Fibroblast of mammary gland (primary cell): ENCODE measurements around the gene PDE9A.
"Not testable (repeated sequence)": the region's sequence is repeated elsewhere in the genome, so short reads cannot be mapped to it uniquely, and the experiment has no call there.

Experiments used
- DNase-seq: peaks from one replicate; pipeline ENCODE4 v3.0.0-alpha.2; 2010; ENCODE audit warnings: low read depth
- H3K4me3 ChIP-seq: 2 replicates; pipeline ENCODE4 v1.5.1; 2011; ENCODE audit warnings: low read depth, mild to moderate bottlenecking, low read length, moderate library complexity; ENCODE audit not compliant: control insufficient read depth
- TF ChIP-seq, protein P1 (sequence below): conservative IDR thresholded peaks from 2 replicates; pipeline ENCODE4 v1.5.1; 2011; ENCODE audit warnings: low read depth, low read length, inconsistent platforms; ENCODE audit not compliant: control insufficient read depth, insufficient read depth

The PDE9A gene

DNA sequence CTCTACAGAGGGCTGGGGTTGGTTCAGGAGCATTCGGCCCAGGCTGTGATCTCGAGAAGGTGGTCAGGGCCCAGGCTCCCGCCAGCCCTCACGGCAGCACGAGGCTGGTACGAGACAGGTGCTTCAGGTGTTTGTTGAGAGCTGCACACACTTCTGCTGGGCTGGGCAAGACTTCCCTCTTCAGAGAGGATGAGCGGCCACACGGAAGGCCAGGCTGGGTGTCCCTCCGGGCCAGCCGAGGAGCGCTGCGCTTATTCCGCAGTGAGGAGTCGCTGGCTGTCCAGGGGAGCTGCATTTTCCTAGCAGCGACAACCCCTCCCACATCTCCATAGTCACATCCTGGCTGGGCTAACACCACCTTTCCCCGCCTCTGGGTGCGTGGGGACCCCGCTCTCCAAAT is 50.5 kb downstream of the PDE9A start:
- DNase-seq = no peak
- TF ChIP-seq, protein P1, sequence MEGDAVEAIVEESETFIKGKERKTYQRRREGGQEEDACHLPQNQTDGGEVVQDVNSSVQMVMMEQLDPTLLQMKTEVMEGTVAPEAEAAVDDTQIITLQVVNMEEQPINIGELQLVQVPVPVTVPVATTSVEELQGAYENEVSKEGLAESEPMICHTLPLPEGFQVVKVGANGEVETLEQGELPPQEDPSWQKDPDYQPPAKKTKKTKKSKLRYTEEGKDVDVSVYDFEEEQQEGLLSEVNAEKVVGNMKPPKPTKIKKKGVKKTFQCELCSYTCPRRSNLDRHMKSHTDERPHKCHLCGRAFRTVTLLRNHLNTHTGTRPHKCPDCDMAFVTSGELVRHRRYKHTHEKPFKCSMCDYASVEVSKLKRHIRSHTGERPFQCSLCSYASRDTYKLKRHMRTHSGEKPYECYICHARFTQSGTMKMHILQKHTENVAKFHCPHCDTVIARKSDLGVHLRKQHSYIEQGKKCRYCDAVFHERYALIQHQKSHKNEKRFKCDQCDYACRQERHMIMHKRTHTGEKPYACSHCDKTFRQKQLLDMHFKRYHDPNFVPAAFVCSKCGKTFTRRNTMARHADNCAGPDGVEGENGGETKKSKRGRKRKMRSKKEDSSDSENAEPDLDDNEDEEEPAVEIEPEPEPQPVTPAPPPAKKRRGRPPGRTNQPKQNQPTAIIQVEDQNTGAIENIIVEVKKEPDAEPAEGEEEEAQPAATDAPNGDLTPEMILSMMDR = no peak
- H3K4me3 ChIP-seq = no peak overlapping the region

DNA sequence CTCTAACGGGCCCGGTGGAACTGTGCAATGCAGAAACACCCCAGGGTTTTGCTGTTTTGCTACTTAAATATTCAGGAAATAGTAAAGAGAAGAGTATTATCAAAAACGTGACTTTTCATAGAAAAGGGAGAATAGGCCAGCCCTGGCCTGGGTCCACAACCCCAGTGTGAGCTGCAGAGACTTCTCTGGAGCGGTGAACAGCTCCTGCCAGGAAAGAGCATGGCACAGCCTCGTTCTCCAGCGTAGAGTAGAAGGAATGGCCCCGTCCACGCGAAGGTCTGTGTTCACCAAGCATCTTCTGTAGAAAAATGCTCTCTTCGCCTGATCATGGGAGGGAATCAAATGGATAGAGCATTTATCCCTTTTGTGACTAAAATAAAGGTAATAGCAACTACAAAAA is 51.4 kb downstream of the PDE9A start:
- no peak for DNase-seq
- TF ChIP-seq, protein P1 = no peak
- H3K4me3 ChIP-seq = no peak overlapping the region

DNA sequence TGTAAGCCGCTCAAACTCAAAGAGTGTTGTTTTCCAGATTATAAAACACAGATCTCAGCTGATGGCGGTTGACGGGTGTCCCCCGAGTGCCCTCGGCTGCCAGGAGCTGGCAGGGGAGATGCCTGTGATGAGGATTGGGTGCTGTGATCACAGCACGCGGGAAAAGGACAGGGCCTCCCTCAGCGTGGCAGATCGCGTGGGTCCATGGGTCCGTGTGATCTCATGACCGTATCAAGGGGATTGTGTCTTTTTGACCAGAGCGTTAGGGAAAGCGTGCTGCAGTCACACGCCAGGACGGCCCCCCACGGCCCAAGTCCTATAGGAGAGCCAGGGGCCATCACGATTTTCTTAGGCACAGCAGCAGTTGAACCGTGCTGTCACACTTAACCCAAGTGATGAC is 51.9 kb downstream of the PDE9A start:
- DNase-seq = no peak
- TF ChIP-seq, protein P1 = no peak
- no peak overlapping the region for H3K4me3 ChIP-seq

DNA sequence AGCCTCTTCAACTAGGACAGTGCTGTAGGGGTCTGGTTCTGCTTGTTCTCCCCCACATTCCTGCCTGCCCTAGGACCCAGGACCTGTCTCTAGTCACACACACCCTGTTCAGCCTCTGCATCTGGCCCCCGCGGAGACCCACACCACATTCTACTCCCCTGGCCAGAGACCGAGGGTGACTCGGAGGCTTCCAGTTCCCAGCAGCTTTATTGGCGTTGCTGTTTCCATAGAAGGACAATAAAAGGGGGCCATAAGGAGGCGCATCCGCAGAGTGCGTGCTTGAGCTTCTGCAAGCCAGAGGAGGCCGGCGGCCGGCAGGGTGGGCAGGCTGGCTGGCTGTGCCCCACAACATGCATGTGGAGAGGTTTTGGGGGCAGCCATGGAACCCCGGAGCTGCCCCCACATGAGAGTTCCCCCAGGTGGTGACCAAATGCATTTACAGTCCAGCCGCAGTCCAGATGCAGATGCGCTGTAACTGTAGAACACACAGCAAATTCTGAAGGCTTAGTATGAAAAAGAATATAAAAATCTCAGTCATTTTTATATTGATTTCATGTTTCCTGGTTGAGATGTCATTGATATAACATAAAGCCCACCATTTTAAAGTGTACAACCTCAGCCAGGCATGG is 52.4 kb downstream of the PDE9A start:
- no peak overlapping the region for H3K4me3 ChIP-seq
- TF ChIP-seq, protein P1 = no peak
- DNase-seq = no peak

DNA sequence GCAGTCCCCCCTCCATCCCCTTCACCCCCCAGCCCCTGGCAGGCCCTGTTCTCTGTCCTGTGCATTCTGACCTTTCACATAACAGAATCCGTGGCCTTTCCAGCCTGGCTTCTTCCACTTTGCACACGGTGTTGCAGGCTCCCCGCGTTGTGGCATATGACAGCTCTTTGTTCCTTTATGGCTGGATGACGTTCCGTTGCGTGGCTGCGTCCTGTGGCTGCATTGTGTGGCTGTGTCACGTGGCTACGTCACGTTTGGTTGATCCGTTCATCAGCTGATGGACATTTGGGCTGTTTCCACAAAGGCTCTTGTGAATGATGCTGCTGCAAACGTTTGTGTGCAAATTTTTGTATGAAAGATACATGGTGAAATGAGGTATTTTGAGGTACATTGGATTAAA is 53.3 kb downstream of the PDE9A start:
- TF ChIP-seq, protein P1 = no peak

DNA sequence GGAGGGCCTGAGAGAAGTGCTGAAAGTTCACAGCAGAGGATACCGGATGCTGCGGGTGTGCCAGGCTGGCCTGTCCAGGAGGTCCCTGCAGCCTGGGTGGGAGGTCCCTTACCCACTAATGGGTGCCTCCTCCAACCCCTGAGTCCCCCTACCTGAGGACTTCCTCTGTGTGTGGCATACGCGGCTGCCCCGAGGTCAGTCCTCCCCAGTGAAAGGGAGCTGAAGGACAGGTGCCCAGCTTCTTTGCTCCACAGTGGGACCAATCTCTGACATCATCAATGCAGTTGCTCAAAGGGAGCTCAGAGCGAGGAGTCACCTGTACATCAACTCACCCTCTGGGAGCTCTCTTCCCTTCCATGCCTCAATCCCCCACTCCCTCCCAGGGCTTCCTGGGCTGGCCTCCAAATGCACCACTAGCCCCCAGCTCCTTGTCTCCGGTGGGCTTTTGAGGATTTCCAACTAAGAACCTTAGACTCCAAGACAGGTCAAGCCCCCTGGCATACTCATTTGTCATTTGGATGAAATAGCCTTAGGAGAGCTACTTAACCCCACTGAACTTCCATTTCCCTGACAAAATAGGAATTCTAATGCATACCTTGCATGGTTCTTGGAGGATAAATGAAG is 53.9 kb downstream of the PDE9A start:
- TF ChIP-seq, protein P1 = no peak
- DNase-seq = no peak
- H3K4me3 ChIP-seq = no peak overlapping the region

More for the DNA sequence above, 53.3 kb downstream of the PDE9A start:
- H3K4me3 ChIP-seq = no peak overlapping the region
- DNase-seq = no peak

DNA sequence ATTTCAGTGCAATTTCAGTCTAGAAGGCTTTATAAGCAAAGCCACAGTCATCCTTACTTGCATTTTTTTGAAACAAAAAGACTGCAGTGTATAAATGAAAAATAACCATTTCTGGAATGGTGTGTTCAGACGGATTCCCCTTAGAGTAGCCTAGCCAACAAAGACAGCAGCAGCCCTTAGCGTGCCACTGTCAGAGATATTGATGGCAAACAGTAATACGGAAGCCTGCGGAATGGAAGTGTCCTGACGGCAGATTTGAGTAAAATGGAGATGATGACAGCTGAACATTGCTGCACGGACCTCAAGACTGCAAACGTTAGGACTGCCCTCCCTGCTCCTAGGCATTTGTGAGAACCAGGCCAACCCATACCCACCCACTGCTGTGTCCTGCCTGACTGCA is 54.7 kb downstream of the PDE9A start:
- TF ChIP-seq, protein P1 = no peak
- H3K4me3 ChIP-seq = no peak overlapping the region
- no peak for DNase-seq

DNA sequence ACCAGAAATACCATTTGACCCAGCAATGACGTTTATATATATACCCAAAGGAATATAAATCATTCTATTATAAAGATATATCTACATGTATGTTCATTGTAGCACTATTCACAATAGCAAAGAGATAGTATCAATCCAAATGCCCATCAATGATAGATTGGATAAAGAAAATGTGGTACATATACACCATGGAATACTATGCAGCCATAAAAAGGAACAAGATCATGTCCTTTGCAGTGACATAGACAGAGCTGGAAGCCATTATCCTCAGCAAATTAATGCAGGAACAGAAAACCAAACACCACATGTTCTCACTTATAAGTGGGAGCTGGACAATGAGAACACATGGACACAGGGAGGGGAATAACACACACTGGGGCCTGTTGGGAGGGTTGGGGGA is 55.5 kb downstream of the PDE9A start:
- not testable (repeated sequence) for H3K4me3 ChIP-seq, DNase-seq
